Calu3 (cell line): ENCODE data around the gene MCC. TPM values are rescaled to one million over a fixed set of nuclear protein-coding genes. Genes with fewer than 3 reads are reported as not detected.

Experiments
- BruUV-seq: library from RNA; stranded (reverse); fragments of 400-500 nt; replicated peaks from 2 replicates; lab custom pipeline; 2021; lab: Mats Ljungman, UMichigan
- CTCF ChIA-PET: fragments of 300-600 bp; sonication (Branson Sonifier 250); formaldehyde crosslinking; loops from one replicate; lab custom pipeline; 2022; ENCODE audit warnings: antibody characterized with exemption; lab: Charles Lee
- DNase-seq: peaks from one replicate; pipeline ENCODE4 v3.0.0; 2022
- H3K27ac Mint-ChIP-seq: one replicate; pipeline ENCODE4 v1.8.0; 2022; ENCODE audit warnings: mixed read lengths; ENCODE audit not compliant: unreplicated experiment
- H3K27me3 Mint-ChIP-seq: one replicate; pipeline ENCODE4 v1.8.0; 2022; ENCODE audit warnings: mixed read lengths; ENCODE audit not compliant: unreplicated experiment
- H3K36me3 Mint-ChIP-seq: one replicate; pipeline ENCODE4 v1.8.0; 2022; ENCODE audit warnings: mild to moderate bottlenecking, moderate library complexity, mixed read lengths; ENCODE audit not compliant: insufficient read depth, unreplicated experiment
- H3K4me1 Mint-ChIP-seq: one replicate; pipeline ENCODE4 v1.8.0; 2022; ENCODE audit warnings: mild to moderate bottlenecking, low read depth, mixed read lengths; ENCODE audit not compliant: unreplicated experiment
- H3K4me3 Mint-ChIP-seq: one replicate; pipeline ENCODE4 v1.8.0; 2022; ENCODE audit warnings: mild to moderate bottlenecking, low read depth, moderate library complexity, mixed read lengths; ENCODE audit not compliant: unreplicated experiment
- H3K9me3 Mint-ChIP-seq: one replicate; pipeline ENCODE4 v1.8.0; 2022; ENCODE audit warnings: low read depth, mixed read lengths; ENCODE audit not compliant: unreplicated experiment
- CTCF ChIP-seq: fragments of 200-600 bp; IDR thresholded peaks from one replicate; pipeline ENCODE4 v1.8.0; 2022; ENCODE audit warnings: antibody characterized with exemption; ENCODE audit not compliant: unreplicated experiment
- intact Hi-C: fragments of 100-400 bp; cut with micrococcal nuclease; formaldehyde crosslinking; loops from one replicate; pipeline ENCODE4 v1.10.0; 2022; ENCODE audit not compliant: unreplicated experiment
- total RNA-seq: library from RNA; stranded (reverse); gene quantifications from 2 replicates; pipeline ENCODE4 v1.2.3, GENCODE V29; 2022

MCC gene
- total RNA-seq, 1 experiment from 2014 or later, result 2.8 TPM

GRCh38 chr5:113488645-113489184 is 462 bp upstream of the MCC start:
- peaks cover 10% of the 10 kb centered on the region for H3K9me3 Mint-ChIP-seq
- intact Hi-C loops, result no loop called here
- peaks cover 83% of the 10 kb centered on the region for H3K27me3 Mint-ChIP-seq
- peak overlapping the region; percentile 85 for H3K4me3 Mint-ChIP-seq
- no TSS peak for BruUV-seq
- CTCF ChIA-PET, result no interaction called here
- H3K36me3 Mint-ChIP-seq, result peaks cover 22% of the 10 kb centered on the region
- TF ChIP-seq CTCF, result no peak
- no peak overlapping the region for H3K27ac Mint-ChIP-seq
- DNase-seq, result peak; percentile 6
- peaks cover 17% of the 10 kb centered on the region for H3K4me1 Mint-ChIP-seq

- H3K36me3 Mint-ChIP-seq, result peaks cover 22% of the 10 kb centered on the region
- DNase-seq, result no peak
- intact Hi-C loops, result no loop called here
- H3K27me3 Mint-ChIP-seq, result peaks cover 87% of the 10 kb centered on the region
- CTCF ChIA-PET, result no interaction called here
- H3K4me3 Mint-ChIP-seq, result peak overlapping the region; percentile 85
- BruUV-seq, result no TSS peak
- no peak overlapping the region for H3K27ac Mint-ChIP-seq
- peaks cover 10% of the 10 kb centered on the region for H3K9me3 Mint-ChIP-seq
- peaks cover 17% of the 10 kb centered on the region for H3K4me1 Mint-ChIP-seq
- no peak for TF ChIP-seq CTCF
Observed at GRCh38 chr5:113487416-113487780, 855 bp downstream of the MCC start.

- no TSS peak for BruUV-seq
- no peak for TF ChIP-seq CTCF
- Mint-ChIP-seq H3K9me3 (no peaks in the 10 kb centered on the region), H3K4me1 (no peaks in the 10 kb centered on the region), H3K36me3 (no peaks in the 10 kb centered on the region), H3K4me3 (no peak overlapping the region), H3K27me3 (peaks cover 70% of the 10 kb centered on the region), H3K27ac (no peak overlapping the region)
- DNase-seq, result no peak
- intact Hi-C loops, result no loop called here
- CTCF ChIA-PET, result no interaction called here
Observed at GRCh38 chr5:113480243-113480642, 8.0 kb downstream of the MCC start.

GRCh38 chr5:113478691-113479090 is 9.6 kb downstream of the MCC start:
- H3K27me3 Mint-ChIP-seq, result peaks cover 55% of the 10 kb centered on the region
- CTCF ChIA-PET, result no interaction called here
- H3K4me3 Mint-ChIP-seq, result no peak overlapping the region

More at GRCh38 chr5:113478691-113479090, 9.6 kb downstream of the MCC start:
- no TSS peak for BruUV-seq
- Mint-ChIP-seq H3K9me3 (no peaks in the 10 kb centered on the region), H3K36me3 (no peaks in the 10 kb centered on the region), H3K27ac (no peak overlapping the region), H3K4me1 (no peaks in the 10 kb centered on the region)
- intact Hi-C loops, result no loop called here
- no peak for TF ChIP-seq CTCF
- no peak for DNase-seq
